KBM-7 (cell line): ENCODE data around the gene TXNDC15.
"Not testable (repeated sequence)": the region's sequence is repeated elsewhere in the genome, so short reads cannot be mapped to it uniquely, and the experiment has no call there.

Source experiments
- DNase-seq: peaks from one replicate; pipeline ENCODE4 v3.0.0-alpha.2; 2015
- in situ Hi-C: fragments of 300-500 bp; cut with MboI; formaldehyde crosslinking; loops from 2 replicates; pipeline ENCODE4 v1.14.3; 2020; ENCODE audit warnings: low sequenced_read_pairs, low pct_unique_long_range_greater_than_20kb, mixed read lengths

The TXNDC15 gene, protein sequence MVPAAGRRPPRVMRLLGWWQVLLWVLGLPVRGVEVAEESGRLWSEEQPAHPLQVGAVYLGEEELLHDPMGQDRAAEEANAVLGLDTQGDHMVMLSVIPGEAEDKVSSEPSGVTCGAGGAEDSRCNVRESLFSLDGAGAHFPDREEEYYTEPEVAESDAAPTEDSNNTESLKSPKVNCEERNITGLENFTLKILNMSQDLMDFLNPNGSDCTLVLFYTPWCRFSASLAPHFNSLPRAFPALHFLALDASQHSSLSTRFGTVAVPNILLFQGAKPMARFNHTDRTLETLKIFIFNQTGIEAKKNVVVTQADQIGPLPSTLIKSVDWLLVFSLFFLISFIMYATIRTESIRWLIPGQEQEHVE

GRCh38 chr5:134873987-134874830, at the start of gene TXNDC15:
TXNDC15 (plus strand) TSS chr5:134874371; CDS start chr5:134874428, 57 bp downstream.
- in situ Hi-C loops: no loop called here
- DNase-seq: peak; percentile 86

DNA sequence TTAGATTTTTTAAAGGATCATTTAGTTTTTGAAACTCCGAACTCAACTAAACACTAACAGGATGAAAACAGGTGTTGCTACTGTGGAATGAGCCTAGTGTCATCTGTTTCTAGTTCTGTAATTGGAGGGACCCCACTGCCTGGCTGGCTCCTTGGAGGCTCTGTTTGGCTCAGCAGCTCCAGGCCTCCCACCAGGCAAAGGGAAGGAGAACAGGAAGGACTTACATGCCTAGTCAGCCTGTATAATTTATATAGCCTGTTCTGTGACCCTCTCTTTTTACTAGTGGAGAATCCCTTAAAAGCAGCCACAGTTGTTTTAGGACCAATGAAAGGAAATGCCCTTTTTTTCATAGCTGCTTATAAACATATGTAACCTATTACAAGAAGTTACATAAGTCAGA, 49.5 kb upstream of the TXNDC15 start:
- in situ Hi-C loops: no loop called here
- DNase-seq: no peak

GRCh38 chr5:134825212-134825611, 49.0 kb upstream of the TXNDC15 start:
- DNase-seq: no peak
- in situ Hi-C loops: no loop called here

GRCh38 chr5:134833340-134834032, 40.7 kb upstream of the TXNDC15 start:
- DNase-seq: no peak
- in situ Hi-C loops: no loop called here

- in situ Hi-C loops: no loop called here
- DNase-seq: no peak
Observed at GRCh38 chr5:134835623-134836022, 38.5 kb upstream of the TXNDC15 start.

DNA sequence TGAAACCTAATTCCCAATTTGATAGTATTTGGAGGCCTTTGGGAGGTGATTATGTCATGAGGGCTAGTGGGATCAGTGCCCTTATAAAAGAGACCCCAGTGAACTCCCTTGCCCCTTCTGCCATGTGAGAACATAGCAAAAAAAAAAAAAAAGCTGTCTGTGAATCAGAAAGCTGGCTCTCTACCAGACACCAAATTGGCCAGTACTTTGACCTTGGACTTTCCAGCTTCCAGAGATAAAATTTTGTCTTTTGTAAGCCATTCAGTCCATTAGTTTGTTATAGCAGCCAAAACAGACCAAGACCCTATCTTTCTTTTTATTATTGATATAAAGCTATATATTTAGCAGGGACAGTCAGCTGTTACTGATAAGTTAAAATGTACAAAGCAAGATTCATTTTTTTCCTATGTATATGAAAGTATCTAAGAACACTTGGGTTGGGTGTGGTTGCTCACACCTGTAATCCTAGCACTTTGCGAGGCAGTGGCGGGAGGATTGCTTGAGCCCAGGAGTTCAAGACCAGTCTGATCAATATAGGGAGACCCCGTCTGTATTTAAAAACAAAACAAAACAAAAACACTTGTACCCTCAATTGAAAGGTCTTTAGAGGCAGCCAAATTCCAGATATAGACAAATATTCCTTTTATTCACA, 36.5 kb upstream of the TXNDC15 start:
- in situ Hi-C loops: no loop called here
- no peak for DNase-seq

GRCh38 chr5:134838361-134838760, 35.8 kb upstream of the TXNDC15 start:
- in situ Hi-C loops, DNase-seq: not testable (repeated sequence)

GRCh38 chr5:134840811-134841210, 33.4 kb upstream of the TXNDC15 start:
- in situ Hi-C loops: no loop called here
- DNase-seq: no peak

DNA sequence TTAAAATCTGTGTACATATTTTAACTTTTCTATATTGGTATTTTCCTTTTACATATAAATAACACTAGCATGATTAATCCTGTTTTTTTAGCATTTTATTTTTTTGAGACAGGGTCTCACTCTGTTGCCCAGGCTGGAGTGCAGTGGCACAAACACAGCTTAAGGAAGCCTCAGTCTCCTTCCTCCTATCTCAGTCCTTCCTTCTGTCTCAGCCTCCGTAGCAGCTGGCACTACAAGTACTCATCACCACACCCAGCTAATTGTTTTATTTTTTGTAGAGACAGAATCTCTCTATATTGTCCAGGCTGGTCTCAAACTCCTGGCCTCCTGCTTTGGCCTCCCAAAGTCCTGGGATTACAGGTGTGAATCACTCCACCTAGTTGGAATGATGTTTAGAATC, 29.9 kb upstream of the TXNDC15 start:
- in situ Hi-C loops: no loop called here
- DNase-seq: no peak

DNA sequence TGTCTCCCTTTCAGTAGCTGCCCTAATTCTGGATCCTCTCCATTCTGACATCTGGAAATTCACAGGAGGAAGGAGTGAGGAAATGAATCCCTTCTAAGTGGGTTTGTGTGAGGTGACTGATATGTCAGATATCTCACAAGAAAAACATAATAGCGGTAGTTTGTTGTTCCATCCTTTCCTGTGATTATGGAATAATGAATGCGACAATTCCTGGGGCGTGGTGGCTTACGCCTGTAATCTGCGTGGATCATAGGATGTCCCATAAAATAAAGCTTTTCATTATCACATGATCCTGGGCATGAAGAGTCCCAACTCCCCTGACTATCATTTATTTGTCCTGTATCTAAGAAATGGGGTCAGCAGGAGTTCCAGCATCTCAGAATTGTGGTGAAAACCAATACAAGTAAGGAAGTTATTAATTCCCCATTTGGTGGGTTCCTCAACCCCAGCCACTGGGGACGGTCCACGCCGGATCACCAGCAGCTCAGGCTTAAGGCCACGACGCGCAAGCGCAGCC, 28.8 kb upstream of the TXNDC15 start:
- in situ Hi-C loops: no loop called here
- no peak for DNase-seq

DNA sequence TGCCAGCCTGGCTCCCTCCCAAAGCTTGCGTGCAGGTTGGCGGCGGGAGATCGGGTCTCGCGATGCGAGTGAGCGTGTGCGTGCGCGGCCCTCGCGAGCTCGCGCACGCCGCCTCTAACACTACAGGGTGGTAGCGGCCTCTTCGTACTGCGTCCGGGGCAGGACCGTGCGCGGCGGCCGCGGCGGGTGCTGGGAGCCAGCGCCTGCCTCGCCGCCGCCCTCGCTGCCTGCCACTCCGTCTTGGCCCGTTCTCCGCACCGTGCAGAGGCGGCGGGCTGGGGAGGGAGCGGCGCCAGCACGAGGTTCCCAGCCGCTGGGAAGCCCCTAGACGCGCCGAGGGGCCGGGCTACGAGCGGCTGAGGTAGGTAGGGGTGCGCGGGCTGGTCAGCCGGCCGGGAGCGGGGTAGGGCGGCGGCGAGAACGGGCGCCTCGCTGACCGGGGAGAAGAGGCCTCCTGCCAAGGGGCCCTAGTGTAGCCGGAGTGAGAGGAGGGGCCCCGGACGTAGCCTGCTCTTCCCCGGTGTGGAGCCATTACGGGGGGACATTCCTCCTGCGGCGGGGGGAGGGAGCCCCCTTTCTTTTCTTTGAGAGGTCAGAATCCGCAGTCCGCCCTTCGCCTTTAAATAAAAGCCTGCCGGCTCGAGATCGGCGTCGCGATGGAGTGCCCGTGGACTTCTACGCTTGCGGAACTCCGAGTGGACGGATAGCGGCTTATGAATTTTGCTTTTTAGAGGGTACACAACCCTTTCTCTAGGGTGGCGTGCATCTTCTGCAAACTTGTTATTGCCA, 28.1 kb upstream of the TXNDC15 start, which contains the start of gene C5orf24:
Gene C5orf24 (plus strand): TSS at position 117 of the 789 bp plus-strand sequence. CDS start 8,933 bp downstream, outside the sequence.
- peak; percentile 96 for DNase-seq
- in situ Hi-C loops: no loop called here

DNA sequence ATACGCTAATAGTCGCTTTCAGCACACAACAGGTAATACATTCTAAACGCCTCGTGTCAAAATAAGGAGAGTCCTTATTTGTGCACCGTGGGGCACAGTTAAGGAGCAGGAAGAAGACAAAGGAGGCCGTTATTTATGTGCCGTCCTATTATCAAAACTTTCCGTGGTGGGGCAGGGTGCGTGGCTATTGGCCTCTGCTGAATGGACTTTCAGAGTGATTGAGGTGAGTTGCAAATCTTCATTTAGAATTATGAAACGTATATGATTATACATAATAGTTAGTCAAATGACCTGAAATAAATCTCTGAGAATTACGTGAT, 27.6 kb upstream of the TXNDC15 start:
- DNase-seq: no peak
- in situ Hi-C loops: no loop called here

- not testable (repeated sequence) for DNase-seq
Observed at GRCh38 chr5:134849434-134849933, 24.7 kb upstream of the TXNDC15 start.

DNA sequence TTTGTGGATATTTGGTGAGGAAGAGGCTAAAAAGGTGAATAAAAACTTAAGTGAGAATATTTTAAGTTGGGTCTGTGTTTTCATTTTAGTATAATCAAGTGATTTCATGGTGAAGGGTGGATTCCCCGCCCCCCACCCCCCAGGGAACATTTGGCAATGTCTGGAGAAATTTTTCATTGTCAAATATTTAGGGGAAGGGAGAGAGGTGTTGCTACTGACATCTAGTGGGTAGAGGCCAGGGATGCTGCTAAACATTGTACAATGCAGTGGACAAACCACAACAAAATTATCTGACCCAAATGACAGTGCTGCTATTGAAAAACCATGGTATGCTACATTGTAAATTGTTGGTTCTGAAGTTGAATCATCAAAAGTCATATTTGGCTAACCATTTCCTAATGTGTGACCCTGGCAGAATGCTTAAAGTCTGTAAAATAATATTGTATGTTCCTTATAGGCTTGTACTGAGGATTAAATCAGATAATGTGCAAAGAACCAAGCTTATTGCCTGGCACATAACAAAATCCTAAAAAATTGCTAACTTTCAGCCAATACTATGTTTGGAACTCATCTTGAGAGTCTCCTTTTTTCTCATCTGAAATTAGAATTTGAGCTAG, 22.8 kb upstream of the TXNDC15 start:
- in situ Hi-C loops: no loop called here
- peak; percentile 60 for DNase-seq

More at GRCh38 chr5:134849434-134849933, 24.7 kb upstream of the TXNDC15 start:
- in situ Hi-C loops: not testable (repeated sequence)

DNA sequence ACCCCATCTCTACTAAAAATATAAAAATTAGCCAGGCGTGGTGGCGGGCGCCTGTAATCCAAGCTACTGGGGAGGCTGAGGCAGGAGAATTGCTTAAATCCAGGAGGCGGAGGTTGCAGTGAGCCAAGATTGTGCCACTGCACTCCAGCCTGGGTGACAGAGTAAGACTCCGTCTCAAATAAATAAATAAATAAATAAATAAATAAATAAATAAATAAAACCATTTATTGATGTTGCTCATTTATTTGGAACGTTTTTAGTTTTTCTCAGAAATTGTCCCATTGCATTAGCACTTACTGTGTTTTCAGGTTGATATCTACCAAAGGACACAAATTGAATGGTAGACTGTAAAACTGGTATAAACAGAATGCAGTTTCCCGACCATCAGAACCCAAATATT, 17.7 kb upstream of the TXNDC15 start:
- DNase-seq, in situ Hi-C loops: not testable (repeated sequence)

DNA sequence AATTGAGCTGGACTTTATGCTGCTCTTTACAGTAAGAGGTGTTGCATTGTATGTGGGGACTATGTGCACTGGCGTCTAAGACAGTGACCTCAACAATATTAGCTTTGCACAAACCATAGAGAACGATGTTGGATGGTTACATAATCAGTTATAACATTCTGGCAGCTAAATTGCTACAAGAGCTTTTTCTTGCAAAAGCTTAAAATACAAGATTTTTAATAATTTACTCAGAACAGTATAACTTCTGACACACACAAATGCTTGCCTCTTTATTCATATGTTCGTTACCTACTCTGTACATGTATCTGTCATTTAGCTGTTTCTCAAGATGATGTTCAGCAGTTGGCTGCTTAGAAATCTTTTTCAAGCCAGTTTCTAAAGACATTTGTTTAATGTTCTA, 16.8 kb upstream of the TXNDC15 start:
- in situ Hi-C loops: no loop called here
- no peak for DNase-seq

GRCh38 chr5:134864707-134865106, 9.5 kb upstream of the TXNDC15 start:
- in situ Hi-C loops: no loop called here
- no peak for DNase-seq

DNA sequence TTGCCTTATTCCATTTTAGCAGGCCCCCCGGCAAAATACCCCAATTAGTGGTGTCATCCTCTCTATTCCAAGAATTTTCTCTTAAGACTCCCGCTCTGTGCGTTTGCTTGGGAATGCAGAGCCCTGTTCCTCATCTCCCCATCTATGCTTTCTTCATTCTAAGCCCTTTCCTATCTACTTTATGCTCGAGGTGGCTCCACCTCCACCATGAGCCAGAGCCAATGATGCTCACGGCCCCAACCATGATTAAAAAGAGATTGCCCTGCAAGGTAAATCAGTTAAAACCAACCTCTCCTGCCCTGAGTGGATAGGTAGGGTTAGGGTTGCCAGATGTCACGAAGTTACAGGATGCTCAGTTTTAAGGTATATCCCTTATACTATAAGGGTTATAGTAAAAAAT, 677 bp upstream of the TXNDC15 start:
- no peak for DNase-seq
- in situ Hi-C loops: no loop called here
